GM23338 (cell line): Measurements from ENCODE around the gene C3orf49. TPM values are rescaled to one million over a fixed set of nuclear protein-coding genes. Genes with fewer than 3 reads are reported as not detected.

ENCODE experiments used
- ATAC-seq: fragments of 200-7000 bp; cut with Tn5 transposase; 3 replicates; pipeline ENCODE4 v1.9.1; 2020
- DNase-seq: peaks from one replicate; pipeline ENCODE4 v3.0.0-alpha.2; 2015; ENCODE audit warnings: low spot score
- H2AFZ ChIP-seq: fragments of 200-600 bp; sonication (generic); 2 replicates; pipeline ENCODE4 v1.8.0; 2016; ENCODE audit warnings: antibody characterized with exemption, mild to moderate bottlenecking, moderate library complexity
- H3F3A ChIP-seq: fragments of 200-600 bp; sonication (generic); replicated peaks from 2 replicates; pipeline ENCODE4 v1.8.0; 2017; ENCODE audit warnings: antibody characterized with exemption, mixed run types, low read depth
- H3K27ac ChIP-seq: fragments of 200-600 bp; sonication (generic); 2 replicates; pipeline ENCODE4 v1.6.1; 2016; ENCODE audit warnings: low read depth
- H3K27me3 ChIP-seq: fragments of 200-600 bp; sonication (generic); 2 replicates; pipeline ENCODE4 v1.8.0; 2016; ENCODE audit warnings: mild to moderate bottlenecking, mixed run types, moderate library complexity; ENCODE audit not compliant: insufficient read depth
- H3K36me3 ChIP-seq: fragments of 200-600 bp; sonication (generic); 2 replicates; pipeline ENCODE4 v1.8.0; 2016; ENCODE audit warnings: mild to moderate bottlenecking; ENCODE audit not compliant: insufficient read depth
- H3K4me1 ChIP-seq: fragments of 200-600 bp; sonication (generic); 2 replicates; pipeline ENCODE4 v1.8.0; 2016; ENCODE audit warnings: mild to moderate bottlenecking, moderate library complexity; ENCODE audit not compliant: insufficient read depth
- H3K4me2 ChIP-seq: fragments of 200-600 bp; sonication (generic); 2 replicates; pipeline ENCODE4 v1.7.1; 2017; ENCODE audit warnings: mixed run types
- H3K4me3 ChIP-seq: fragments of 200-600 bp; sonication (generic); 2 replicates; pipeline ENCODE4 v1.6.1; 2016; ENCODE audit warnings: mixed run types
- H3K79me2 ChIP-seq: fragments of 200-600 bp; sonication (generic); replicated peaks from 2 replicates; pipeline ENCODE4 v1.8.0; 2017; ENCODE audit warnings: mild to moderate bottlenecking; ENCODE audit not compliant: insufficient read depth
- H3K9me2 ChIP-seq: fragments of 200-600 bp; sonication (generic); 2 replicates; pipeline ENCODE4 v1.8.0; 2017; ENCODE audit not compliant: insufficient read depth
- H4K20me1 ChIP-seq: fragments of 200-600 bp; sonication (generic); replicated peaks from 2 replicates; pipeline ENCODE4 v1.8.0; 2017; ENCODE audit warnings: mild to moderate bottlenecking; ENCODE audit not compliant: insufficient read depth
- H3K27ac Mint-ChIP-seq: 2 replicates; pipeline ENCODE4 v1.8.0; 2020; ENCODE audit warnings: inconsistent platforms, mild to moderate bottlenecking, moderate library complexity, mixed read lengths
- H3K27me3 Mint-ChIP-seq: 3 replicates; pipeline ENCODE4 v1.8.0; 2022; ENCODE audit warnings: low read depth, mild to moderate bottlenecking, moderate library complexity, mixed read lengths, inconsistent platforms; ENCODE audit not compliant: insufficient read depth, poor library complexity
- H3K36me3 Mint-ChIP-seq: 3 replicates; pipeline ENCODE4 v1.8.0; 2021; ENCODE audit warnings: low read depth, mild to moderate bottlenecking, inconsistent platforms, moderate library complexity, mixed read lengths
- H3K4me1 Mint-ChIP-seq: 3 replicates; pipeline ENCODE4 v1.8.0; 2020; ENCODE audit warnings: mild to moderate bottlenecking, inconsistent platforms, mixed read lengths
- H3K4me3 Mint-ChIP-seq: 3 replicates; pipeline ENCODE4 v1.8.0; 2021; ENCODE audit warnings: moderate library complexity, mild to moderate bottlenecking, inconsistent platforms, mixed read lengths
- H3K9me3 Mint-ChIP-seq: 3 replicates; pipeline ENCODE4 v1.8.0; 2020; ENCODE audit warnings: moderate library complexity, mild to moderate bottlenecking, inconsistent platforms, mixed read lengths
- EZH2 ChIP-seq: fragments of 200-600 bp; sonication (generic); IDR thresholded peaks from one replicate; pipeline ENCODE4 v1.8.0; 2017; ENCODE audit warnings: antibody characterized with exemption, mild to moderate bottlenecking, low read depth; ENCODE audit not compliant: unreplicated experiment
- JUNB ChIP-seq: IDR thresholded peaks from one replicate; pipeline ENCODE4 v1.6.1; 2016; ENCODE audit warnings: antibody characterized with exemption; ENCODE audit not compliant: unreplicated experiment
- NANOG ChIP-seq: IDR thresholded peaks from 2 replicates; pipeline ENCODE4 v1.6.1; 2016; ENCODE audit warnings: antibody characterized with exemption, borderline replicate concordance
- ZNF331 ChIP-seq: fragments of 250-450 bp; sonication (Bioruptor Pico); IDR thresholded peaks from 2 replicates; pipeline ENCODE4 v1.5.0; 2020; ENCODE audit warnings: low read depth, mild to moderate bottlenecking, moderate library complexity
- polyA plus RNA-seq: library from polyadenylated mRNA; unstranded; fragments of >200 nt; fragmentation: Nextera tagmentation; extraction: Ambion mirVana; gene quantifications from 2 replicates; pipeline ENCODE4 v1.2.1, GENCODE V29; 2016
- total RNA-seq: library from RNA; depleted of rRNA; stranded (reverse); fragments of >200 nt; shearing (Covaris generic); gene quantifications from 2 replicates; pipeline ENCODE4 v1.2.3, GENCODE V29; 2014
- TF ChIP-seq, protein P1 (sequence below), 2 experiments: fragments of 200-600 bp in 1 of 2; sonication (generic) in 1 of 2; conservative IDR thresholded peaks; 2 replicates each; pipeline versions ENCODE4 v1.5.1 to v1.6.1; 2016 to 2017; ENCODE audit warnings: antibody characterized with exemption in 2 of 2, low read depth in 2 of 2, mild to moderate bottlenecking in 2 of 2, moderate library complexity in 1 of 2
- TF ChIP-seq, protein P2 (sequence below): IDR thresholded peaks from 2 replicates; pipeline ENCODE4 v1.6.1; 2016; ENCODE audit warnings: antibody characterized with exemption
- TF ChIP-seq, protein P3 (sequence below): fragments of 250-450 bp; sonication (Bioruptor Pico); IDR thresholded peaks from 2 replicates; pipeline ENCODE4 v1.5.0; 2020; ENCODE audit warnings: mild to moderate bottlenecking, moderate library complexity

The C3orf49 gene
- total and polyA plus RNA-seq, 2 experiments from 2014 or later = 0.23 TPM; not detected in 1

GRCh38 chr3:63849175-63849574, 30.1 kb downstream of the C3orf49 start:
- H3K36me3 Mint-ChIP-seq = 0 out of 3 replicates have a peak, but pooled peaks cover 3% of the 10 kb centered on the region
- no peaks in the 10 kb centered on the region for H3F3A ChIP-seq
- no peak overlapping the region for H3K27ac Mint-ChIP-seq
- no peaks in the 10 kb centered on the region for H3K9me3 Mint-ChIP-seq
- peak overlapping the region; percentile 3; the same call in 1 of the 2 replicates for H3K27ac ChIP-seq
- no peaks in the 10 kb centered on the region for H3K27me3 ChIP-seq
- peaks cover 31% of the 10 kb centered on the region for H3K4me1 Mint-ChIP-seq
- peak; percentile 57 for ATAC-seq
- H3K4me1 ChIP-seq = peaks cover 25% of the 10 kb centered on the region
- no peaks in the 10 kb centered on the region for H3K36me3 ChIP-seq
- H3K9me2 ChIP-seq = no peaks in the 10 kb centered on the region
- no peak overlapping the region for H3K4me3 ChIP-seq
- H2AFZ ChIP-seq = no peak overlapping the region
- no peak overlapping the region for H3K4me3 Mint-ChIP-seq
- H4K20me1 ChIP-seq = no peaks in the 10 kb centered on the region
- TF ChIP-seq JUNB = no peak
- TF ChIP-seq, protein P1, sequence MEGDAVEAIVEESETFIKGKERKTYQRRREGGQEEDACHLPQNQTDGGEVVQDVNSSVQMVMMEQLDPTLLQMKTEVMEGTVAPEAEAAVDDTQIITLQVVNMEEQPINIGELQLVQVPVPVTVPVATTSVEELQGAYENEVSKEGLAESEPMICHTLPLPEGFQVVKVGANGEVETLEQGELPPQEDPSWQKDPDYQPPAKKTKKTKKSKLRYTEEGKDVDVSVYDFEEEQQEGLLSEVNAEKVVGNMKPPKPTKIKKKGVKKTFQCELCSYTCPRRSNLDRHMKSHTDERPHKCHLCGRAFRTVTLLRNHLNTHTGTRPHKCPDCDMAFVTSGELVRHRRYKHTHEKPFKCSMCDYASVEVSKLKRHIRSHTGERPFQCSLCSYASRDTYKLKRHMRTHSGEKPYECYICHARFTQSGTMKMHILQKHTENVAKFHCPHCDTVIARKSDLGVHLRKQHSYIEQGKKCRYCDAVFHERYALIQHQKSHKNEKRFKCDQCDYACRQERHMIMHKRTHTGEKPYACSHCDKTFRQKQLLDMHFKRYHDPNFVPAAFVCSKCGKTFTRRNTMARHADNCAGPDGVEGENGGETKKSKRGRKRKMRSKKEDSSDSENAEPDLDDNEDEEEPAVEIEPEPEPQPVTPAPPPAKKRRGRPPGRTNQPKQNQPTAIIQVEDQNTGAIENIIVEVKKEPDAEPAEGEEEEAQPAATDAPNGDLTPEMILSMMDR (conservative IDR thresholded peaks at IDR 0.05; ENCODE audit: low read depth in 2 of 2) = peak; percentile 30 to 41; a peak in 2 of 4 replicates
- TF ChIP-seq, protein P2, sequence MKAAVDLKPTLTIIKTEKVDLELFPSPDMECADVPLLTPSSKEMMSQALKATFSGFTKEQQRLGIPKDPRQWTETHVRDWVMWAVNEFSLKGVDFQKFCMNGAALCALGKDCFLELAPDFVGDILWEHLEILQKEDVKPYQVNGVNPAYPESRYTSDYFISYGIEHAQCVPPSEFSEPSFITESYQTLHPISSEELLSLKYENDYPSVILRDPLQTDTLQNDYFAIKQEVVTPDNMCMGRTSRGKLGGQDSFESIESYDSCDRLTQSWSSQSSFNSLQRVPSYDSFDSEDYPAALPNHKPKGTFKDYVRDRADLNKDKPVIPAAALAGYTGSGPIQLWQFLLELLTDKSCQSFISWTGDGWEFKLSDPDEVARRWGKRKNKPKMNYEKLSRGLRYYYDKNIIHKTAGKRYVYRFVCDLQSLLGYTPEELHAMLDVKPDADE = no peak
- TF ChIP-seq ZNF331 (CRISPR knock-in tag) = no peak
- no peak for TF ChIP-seq EZH2
- TF ChIP-seq, protein P3, sequence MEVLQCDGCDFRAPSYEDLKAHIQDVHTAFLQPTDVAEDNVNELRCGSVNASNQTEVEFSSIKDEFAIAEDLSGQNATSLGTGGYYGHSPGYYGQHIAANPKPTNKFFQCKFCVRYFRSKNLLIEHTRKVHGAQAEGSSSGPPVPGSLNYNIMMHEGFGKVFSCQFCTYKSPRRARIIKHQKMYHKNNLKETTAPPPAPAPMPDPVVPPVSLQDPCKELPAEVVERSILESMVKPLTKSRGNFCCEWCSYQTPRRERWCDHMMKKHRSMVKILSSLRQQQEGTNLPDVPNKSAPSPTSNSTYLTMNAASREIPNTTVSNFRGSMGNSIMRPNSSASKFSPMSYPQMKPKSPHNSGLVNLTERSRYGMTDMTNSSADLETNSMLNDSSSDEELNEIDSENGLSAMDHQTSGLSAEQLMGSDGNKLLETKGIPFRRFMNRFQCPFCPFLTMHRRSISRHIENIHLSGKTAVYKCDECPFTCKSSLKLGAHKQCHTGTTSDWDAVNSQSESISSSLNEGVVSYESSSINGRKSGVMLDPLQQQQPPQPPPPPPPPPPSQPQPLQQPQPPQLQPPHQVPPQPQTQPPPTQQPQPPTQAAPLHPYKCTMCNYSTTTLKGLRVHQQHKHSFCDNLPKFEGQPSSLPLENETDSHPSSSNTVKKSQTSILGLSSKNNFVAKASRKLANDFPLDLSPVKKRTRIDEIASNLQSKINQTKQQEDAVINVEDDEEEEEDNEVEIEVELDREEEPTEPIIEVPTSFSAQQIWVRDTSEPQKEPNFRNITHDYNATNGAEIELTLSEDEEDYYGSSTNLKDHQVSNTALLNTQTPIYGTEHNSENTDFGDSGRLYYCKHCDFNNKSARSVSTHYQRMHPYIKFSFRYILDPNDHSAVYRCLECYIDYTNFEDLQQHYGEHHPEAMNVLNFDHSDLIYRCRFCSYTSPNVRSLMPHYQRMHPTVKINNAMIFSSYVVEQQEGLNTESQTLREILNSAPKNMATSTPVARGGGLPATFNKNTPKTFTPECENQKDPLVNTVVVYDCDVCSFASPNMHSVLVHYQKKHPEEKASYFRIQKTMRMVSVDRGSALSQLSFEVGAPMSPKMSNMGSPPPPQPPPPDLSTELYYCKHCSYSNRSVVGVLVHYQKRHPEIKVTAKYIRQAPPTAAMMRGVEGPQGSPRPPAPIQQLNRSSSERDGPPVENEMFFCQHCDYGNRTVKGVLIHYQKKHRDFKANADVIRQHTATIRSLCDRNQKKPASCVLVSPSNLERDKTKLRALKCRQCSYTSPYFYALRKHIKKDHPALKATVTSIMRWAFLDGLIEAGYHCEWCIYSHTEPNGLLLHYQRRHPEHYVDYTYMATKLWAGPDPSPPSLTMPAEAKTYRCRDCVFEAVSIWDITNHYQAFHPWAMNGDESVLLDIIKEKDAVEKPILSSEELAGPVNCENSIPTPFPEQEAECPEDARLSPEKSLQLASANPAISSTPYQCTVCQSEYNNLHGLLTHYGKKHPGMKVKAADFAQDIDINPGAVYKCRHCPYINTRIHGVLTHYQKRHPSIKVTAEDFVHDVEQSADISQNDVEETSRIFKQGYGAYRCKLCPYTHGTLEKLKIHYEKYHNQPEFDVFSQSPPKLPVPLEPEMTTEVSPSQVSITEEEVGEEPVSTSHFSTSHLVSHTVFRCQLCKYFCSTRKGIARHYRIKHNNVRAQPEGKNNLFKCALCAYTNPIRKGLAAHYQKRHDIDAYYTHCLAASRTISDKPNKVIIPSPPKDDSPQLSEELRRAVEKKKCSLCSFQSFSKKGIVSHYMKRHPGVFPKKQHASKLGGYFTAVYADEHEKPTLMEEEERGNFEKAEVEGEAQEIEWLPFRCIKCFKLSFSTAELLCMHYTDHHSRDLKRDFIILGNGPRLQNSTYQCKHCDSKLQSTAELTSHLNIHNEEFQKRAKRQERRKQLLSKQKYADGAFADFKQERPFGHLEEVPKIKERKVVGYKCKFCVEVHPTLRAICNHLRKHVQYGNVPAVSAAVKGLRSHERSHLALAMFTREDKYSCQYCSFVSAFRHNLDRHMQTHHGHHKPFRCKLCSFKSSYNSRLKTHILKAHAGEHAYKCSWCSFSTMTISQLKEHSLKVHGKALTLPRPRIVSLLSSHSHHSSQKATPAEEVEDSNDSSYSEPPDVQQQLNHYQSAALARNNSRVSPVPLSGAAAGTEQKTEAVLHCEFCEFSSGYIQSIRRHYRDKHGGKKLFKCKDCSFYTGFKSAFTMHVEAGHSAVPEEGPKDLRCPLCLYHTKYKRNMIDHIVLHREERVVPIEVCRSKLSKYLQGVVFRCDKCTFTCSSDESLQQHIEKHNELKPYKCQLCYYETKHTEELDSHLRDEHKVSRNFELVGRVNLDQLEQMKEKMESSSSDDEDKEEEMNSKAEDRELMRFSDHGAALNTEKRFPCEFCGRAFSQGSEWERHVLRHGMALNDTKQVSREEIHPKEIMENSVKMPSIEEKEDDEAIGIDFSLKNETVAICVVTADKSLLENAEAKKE = no peak
- no peak for TF ChIP-seq NANOG
- H3K79me2 ChIP-seq = peaks cover 41% of the 10 kb centered on the region
- H3K4me2 ChIP-seq = no peak overlapping the region
- peak; percentile 36 for DNase-seq
- peaks cover 1% of the 10 kb centered on the region for H3K27me3 Mint-ChIP-seq
